Panc1 (cell line): ENCODE data around the gene TFE3. TPM values are rescaled to one million over a fixed set of nuclear protein-coding genes. Genes with fewer than 3 reads are reported as not detected.

Experiments
- ATAC-seq: fragments of 200-7000 bp; cut with Tn5 transposase; 2 replicates; pipeline ENCODE4 v1.9.1; 2020; ENCODE audit warnings: mild to moderate bottlenecking, moderate library complexity
- BruUV-seq: library from RNA; stranded (reverse); fragments of 400-500 nt; replicated peaks from 2 replicates; lab custom pipeline; 2021; lab: Mats Ljungman, UMichigan
- CTCF ChIA-PET: fragments of 300-600 bp; sonication (Branson Sonifier 250); formaldehyde crosslinking; loops from one replicate; lab custom pipeline; 2022; ENCODE audit warnings: antibody characterized with exemption; lab: Charles Lee
- POLR2A ChIA-PET: fragments of 300-600 bp; sonication (Branson Sonifier 250); formaldehyde crosslinking; loops from one replicate; lab custom pipeline; 2022; ENCODE audit warnings: antibody characterized with exemption; lab: Charles Lee
- DNase-seq: peaks from one replicate; pipeline ENCODE4 v3.0.0-alpha.2; 2010; ENCODE audit warnings: low read depth, low spot score
- H3K27ac ChIP-seq: 2 replicates; pipeline ENCODE4 v1.5.1; 2011; ENCODE audit warnings: mild to moderate bottlenecking, low read length, inconsistent platforms
- H3K27me3 ChIP-seq: fragments of 200-500 bp; sonication (Bioruptor generic); 2 replicates; pipeline ENCODE4 v1.6.0; 2014; ENCODE audit warnings: low read length, inconsistent platforms; ENCODE audit not compliant: control insufficient read depth, insufficient read depth
- H3K36me3 ChIP-seq: fragments of 200-500 bp; sonication (Bioruptor generic); 2 replicates; pipeline ENCODE4 v1.5.1; 2014; ENCODE audit warnings: inconsistent platforms, mild to moderate bottlenecking, low read length, moderate library complexity; ENCODE audit not compliant: control insufficient read depth, insufficient read depth
- H3K4me1 ChIP-seq: 2 replicates; pipeline ENCODE4 v1.5.1; 2011; ENCODE audit warnings: inconsistent platforms, mild to moderate bottlenecking, low read length, moderate library complexity; ENCODE audit not compliant: control insufficient read depth, insufficient read depth
- H3K4me3 ChIP-seq, 2 experiments: 2 replicates each; pipeline ENCODE4 v1.5.1; 2011 to 2012; ENCODE audit warnings: low read depth in 2 of 2, low read length in 2 of 2, mild to moderate bottlenecking in 2 of 2, inconsistent platforms in 1 of 2, moderate library complexity in 1 of 2
- H3K9me3 ChIP-seq: fragments of 200-500 bp; sonication (Bioruptor generic); 2 replicates; pipeline ENCODE4 v1.5.1; 2014; ENCODE audit warnings: low read depth, mild to moderate bottlenecking, inconsistent platforms, low read length, moderate library complexity; ENCODE audit not compliant: control insufficient read depth, insufficient read depth
- CTCF ChIP-seq: fragments of 450-650 bp; IDR thresholded peaks from 2 replicates; pipeline ENCODE4 v1.5.1; 2017; ENCODE audit warnings: mild to moderate bottlenecking
- POLR2AphosphoS5 ChIP-seq: IDR thresholded peaks from 2 replicates; pipeline ENCODE4 v1.6.1; 2012; ENCODE audit warnings: mild to moderate bottlenecking, low read depth, low read length, moderate library complexity
- SIN3A ChIP-seq: IDR thresholded peaks from 2 replicates; pipeline ENCODE4 v1.6.1; 2012; ENCODE audit warnings: low read depth, mild to moderate bottlenecking, low read length, moderate library complexity, borderline replicate concordance; ENCODE audit not compliant: insufficient read depth
- TCF7L2 ChIP-seq: IDR thresholded peaks from 2 replicates; pipeline ENCODE4 v1.6.1; 2011; ENCODE audit warnings: mild to moderate bottlenecking, low read depth, low read length, inconsistent platforms
- in situ Hi-C: cut with HindIII; loops from 2 replicates; pipeline ENCODE4 v1.10.0; 2016; ENCODE audit warnings: low sequenced_read_pairs, low pct_unique_long_range_greater_than_20kb
- intact Hi-C: fragments of 100-400 bp; cut with micrococcal nuclease; formaldehyde crosslinking; loops from one replicate; pipeline ENCODE4 v1.10.0; 2022; ENCODE audit not compliant: unreplicated experiment
- total RNA-seq: library from RNA; stranded (reverse); gene quantifications from one replicate; pipeline ENCODE4 v1.2.1, GENCODE V29; 2021; ENCODE audit not compliant: unreplicated experiment
- TF ChIP-seq, protein P1 (sequence below), 2 experiments: IDR thresholded peaks; 2 replicates each; pipeline ENCODE4 v1.6.1; 2011 to 2012; ENCODE audit warnings: low read depth in 2 of 2, control low read depth in 1 of 2, low read length in 1 of 2, mild to moderate bottlenecking in 1 of 2, moderate library complexity in 1 of 2; ENCODE audit not compliant: insufficient read depth in 1 of 2

TFE3 gene
- total RNA-seq, 1 experiment from 2014 or later = 45.9 TPM

- POLR2A ChIA-PET = no interaction called here
- no peaks in the 10 kb centered on the region for H3K9me3 ChIP-seq
- no TSS peak for BruUV-seq
- H3K27me3 ChIP-seq = no peaks in the 10 kb centered on the region
- TF ChIP-seq, protein P1, sequence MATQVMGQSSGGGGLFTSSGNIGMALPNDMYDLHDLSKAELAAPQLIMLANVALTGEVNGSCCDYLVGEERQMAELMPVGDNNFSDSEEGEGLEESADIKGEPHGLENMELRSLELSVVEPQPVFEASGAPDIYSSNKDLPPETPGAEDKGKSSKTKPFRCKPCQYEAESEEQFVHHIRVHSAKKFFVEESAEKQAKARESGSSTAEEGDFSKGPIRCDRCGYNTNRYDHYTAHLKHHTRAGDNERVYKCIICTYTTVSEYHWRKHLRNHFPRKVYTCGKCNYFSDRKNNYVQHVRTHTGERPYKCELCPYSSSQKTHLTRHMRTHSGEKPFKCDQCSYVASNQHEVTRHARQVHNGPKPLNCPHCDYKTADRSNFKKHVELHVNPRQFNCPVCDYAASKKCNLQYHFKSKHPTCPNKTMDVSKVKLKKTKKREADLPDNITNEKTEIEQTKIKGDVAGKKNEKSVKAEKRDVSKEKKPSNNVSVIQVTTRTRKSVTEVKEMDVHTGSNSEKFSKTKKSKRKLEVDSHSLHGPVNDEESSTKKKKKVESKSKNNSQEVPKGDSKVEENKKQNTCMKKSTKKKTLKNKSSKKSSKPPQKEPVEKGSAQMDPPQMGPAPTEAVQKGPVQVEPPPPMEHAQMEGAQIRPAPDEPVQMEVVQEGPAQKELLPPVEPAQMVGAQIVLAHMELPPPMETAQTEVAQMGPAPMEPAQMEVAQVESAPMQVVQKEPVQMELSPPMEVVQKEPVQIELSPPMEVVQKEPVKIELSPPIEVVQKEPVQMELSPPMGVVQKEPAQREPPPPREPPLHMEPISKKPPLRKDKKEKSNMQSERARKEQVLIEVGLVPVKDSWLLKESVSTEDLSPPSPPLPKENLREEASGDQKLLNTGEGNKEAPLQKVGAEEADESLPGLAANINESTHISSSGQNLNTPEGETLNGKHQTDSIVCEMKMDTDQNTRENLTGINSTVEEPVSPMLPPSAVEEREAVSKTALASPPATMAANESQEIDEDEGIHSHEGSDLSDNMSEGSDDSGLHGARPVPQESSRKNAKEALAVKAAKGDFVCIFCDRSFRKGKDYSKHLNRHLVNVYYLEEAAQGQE (IDR thresholded peaks at IDR 0.05; ENCODE audit: insufficient read depth in 1 of 2, low read depth in 2 of 2, low read length in 1 of 2) = no peak
- TF ChIP-seq TCF7L2 (no peak), POLR2AphosphoS5 (no peak), SIN3A (no peak), CTCF (no peak)
- no peak for DNase-seq
- no peak for ATAC-seq
- intact Hi-C loops (no loop called here), in situ Hi-C loops (no loop called here)
- no peak overlapping the region for H3K27ac ChIP-seq
- CTCF ChIA-PET = no interaction called here
- no peaks in the 10 kb centered on the region; the same call in 1 of the 2 replicates for H3K36me3 ChIP-seq
- H3K4me3 ChIP-seq = no peak overlapping the region
- H3K4me1 ChIP-seq = no peaks in the 10 kb centered on the region
Observed at GRCh38 chrX:49061490-49061889, 18.3 kb upstream of the TFE3 start.

- Histone ChIP-seq H3K27ac (no peak overlapping the region), H3K27me3 (no peaks in the 10 kb centered on the region), H3K9me3 (no peaks in the 10 kb centered on the region), H3K36me3 (no peaks in the 10 kb centered on the region; the same call in 1 of the 2 replicates), H3K4me1 (no peaks in the 10 kb centered on the region), H3K4me3 (no peak overlapping the region)
- intact Hi-C loops = no loop called here
- TF ChIP-seq SIN3A (no peak), CTCF (no peak)
- CTCF ChIA-PET = no interaction called here
- in situ Hi-C loops = no loop called here
- BruUV-seq = no TSS peak
- DNase-seq = no peak
- POLR2A ChIA-PET = no interaction called here
- ATAC-seq = no peak
Observed at GRCh38 chrX:49060914-49061313, 17.8 kb upstream of the TFE3 start.
